Stimulated activated CD8-positive, alpha-beta memory T cell treated with anti-CD3 and anti-CD28 coated beads, Interleukin-12 subunit alpha, Interleukin-12 subunit beta, amount 100 ng/mL, for 1 hour (primary cell): ENCODE measurements around the gene TMEM132C.

Experiments used
- DNase-seq: peaks from one replicate; pipeline ENCODE4 v3.0.0-alpha.2; 2020; ENCODE audit warnings: low read depth

TMEM132C gene

DNA sequence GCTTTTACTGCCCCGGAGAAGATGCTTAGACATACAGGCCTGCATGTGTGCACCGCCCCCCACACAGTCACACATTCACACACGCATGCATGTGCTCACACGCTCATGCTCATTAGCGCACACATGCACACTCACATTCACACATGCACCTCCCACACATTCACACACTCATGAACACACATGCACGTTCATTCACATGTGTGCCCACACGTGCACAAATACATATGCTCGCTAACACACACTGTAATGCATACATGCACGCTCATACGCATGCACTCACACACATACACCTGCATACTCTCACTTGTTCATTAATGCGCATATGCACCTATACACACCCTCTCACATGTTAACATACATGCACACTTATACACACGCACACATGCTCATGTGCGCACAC is 21.9 kb downstream of the TMEM132C start:
- no peak for DNase-seq

DNA sequence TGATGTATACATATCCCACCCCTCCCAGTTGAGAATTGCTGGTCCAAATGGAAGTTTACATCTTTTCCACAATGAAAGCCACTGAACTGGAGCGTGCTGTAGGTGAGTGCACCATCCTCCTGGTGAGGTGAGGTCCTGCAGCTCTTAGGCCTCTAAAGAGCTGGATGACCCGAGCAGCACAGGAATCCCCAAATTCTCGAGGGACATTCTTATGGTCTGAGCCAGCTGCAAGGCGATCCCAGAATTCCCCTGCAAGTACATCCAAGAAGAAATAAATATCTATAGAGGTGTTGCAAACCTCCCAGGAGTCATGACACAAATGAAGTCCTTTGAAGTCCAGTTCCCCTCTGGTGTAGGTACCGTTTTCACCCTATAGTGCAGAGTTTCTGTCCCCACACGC is 24.0 kb downstream of the TMEM132C start:
- no peak for DNase-seq

DNA sequence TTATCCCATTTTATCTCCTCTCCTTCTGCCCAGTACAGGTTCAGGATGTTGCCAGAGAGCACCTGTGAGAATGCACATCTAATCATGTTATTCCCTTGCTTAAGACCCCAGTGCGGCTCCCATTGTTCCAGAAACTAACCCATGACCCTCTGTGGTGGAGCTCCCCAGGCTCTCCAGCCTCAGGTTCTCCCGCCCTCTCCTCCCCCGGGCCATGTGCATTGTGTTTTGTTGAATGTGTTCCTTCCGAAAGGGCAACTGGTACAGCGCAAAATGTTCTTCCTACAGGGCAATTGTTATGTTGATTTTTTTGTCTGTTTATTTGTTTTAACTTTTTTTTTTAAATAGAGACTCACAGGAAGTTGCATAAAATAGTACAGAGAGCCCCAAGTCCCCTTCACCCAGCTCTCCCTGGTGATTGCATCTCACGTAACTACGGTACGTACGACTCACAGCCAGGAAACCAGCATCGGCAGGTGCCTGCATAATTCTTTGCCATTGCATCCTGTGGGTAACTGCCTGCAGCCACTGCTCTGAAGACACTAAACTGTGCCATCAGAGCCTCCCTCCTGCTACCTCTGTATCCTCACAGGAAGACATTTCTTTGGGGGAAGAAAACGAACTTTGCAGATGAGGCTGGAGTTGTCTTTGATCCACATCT is 31.2 kb downstream of the TMEM132C start:
- DNase-seq, result no peak

- DNase-seq, result no peak
These were observed 38.4 kb downstream of the TMEM132C start for GRCh38 chr12:128305336-128305892.

- no peak for DNase-seq
These were observed 40.8 kb downstream of the TMEM132C start for GRCh38 chr12:128307791-128308190.

DNA sequence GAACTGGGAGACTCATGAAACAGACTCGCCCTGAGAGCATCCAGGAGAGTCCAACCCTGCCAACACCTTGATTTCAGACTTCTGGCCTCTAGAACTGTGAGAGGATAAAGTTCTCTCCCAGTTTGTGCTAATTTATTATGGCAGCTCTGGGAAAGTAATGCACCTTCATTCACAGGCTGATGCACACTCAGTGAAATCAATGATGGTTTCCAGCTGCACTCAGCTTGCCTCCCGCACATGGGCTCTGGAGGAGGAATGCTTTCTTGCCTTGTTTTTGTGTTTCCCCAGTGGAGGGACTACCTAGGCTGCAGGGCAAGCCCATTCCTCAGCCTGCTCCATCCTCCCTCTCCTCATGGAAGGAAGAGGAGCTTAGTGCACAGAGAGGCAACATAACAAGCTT is 45.7 kb downstream of the TMEM132C start:
- DNase-seq, result no peak

DNA sequence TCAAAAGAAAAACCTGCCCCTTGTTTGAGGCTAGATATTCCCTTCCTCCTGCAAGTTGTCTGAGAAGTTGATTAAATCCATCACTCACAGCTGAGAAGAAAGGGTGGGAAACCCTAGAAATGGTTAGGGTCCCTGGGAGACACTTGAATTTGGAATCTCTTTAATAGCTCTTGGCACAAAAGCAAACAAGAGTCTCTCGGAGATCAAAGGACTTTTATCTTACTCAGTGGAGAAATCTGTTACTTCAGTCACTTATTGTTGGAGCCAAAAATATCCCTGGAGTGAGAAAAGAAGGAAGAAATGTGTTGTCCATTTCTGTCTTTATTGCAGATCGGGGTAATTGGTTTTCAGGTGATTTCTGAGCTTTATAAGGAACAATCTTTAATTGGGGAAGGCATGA is 47.0 kb downstream of the TMEM132C start:
- no peak for DNase-seq

GRCh38 chr12:128314611-128315010 is 47.6 kb downstream of the TMEM132C start:
- no peak for DNase-seq

DNA sequence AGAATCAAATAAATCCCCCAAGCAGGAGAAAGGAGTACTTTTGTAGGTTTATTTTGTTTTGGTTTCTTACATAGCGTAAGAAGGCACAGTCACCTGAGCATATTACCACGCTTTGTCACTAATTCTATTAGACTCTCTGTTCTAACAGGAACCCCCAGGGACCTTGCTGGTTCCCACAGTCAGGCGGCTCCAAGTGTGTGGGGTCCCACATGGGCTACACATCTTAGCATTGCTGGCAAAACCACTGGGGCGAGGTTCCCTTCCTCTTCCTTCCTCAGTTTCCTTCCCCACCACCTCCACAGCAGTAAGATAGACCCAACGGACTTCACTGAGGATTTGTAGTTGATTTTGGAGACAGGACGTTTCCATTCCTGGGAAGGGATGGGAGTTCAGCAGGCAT is 49.1 kb downstream of the TMEM132C start:
- no peak for DNase-seq

GRCh38 chr12:128316973-128317526 is 50.1 kb downstream of the TMEM132C start:
- DNase-seq, result no peak

DNA sequence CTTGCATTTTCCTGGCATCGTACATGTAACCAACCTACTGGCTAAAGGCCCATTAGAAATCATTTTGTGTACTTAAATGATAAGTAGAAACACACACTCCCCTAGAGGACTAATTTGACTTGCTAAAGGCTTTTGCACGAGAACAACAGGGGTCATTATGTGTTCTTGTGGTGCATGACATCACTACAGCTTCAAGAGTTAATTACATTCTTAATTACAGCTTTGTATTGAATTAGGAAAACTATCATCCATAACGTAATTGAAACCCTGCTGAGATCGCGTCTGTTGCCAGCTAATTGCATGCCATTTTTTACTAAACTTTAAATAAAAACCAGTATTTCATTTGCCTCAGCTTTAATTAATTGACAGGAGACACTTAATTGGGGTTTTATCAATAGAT is 51.4 kb downstream of the TMEM132C start:
- no peak for DNase-seq

DNA sequence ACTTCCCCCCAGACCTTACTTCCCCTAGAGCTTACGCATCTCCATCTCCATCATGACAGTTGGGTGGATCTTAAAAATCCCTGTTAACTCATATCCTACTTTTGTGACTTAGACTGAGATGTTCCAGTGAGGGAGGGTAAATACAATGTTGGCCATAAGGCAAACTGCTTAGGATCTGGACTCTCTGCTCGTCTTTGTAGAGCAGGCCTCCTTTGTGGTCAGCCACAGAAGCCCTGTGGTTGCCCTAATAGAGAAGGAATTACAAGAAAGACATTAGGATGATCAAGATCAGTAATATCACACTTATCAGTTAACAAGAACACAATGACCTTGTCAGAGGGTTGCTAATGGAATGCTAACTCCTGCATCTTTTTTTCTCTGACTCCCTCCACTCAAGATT is 52.0 kb downstream of the TMEM132C start:
- DNase-seq, result no peak

DNA sequence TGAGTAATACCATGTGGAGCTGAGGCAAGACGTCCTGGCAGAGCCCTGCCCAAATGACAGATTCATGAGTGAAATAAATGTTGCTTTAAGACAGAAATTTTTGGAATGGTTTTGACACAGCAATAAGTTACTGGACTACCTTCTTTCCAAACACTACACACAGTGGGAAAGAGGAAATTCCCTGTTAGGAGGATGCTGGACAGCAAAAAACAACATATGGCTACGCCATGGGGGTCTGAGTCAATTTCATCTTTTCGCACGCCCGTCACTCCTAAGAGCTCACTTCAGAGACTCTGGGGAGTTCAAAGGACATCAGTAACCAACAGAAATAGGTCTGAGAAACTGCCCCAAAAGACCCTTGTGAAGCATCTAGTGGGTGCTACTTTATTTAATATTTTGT is 55.4 kb downstream of the TMEM132C start:
- no peak for DNase-seq

DNA sequence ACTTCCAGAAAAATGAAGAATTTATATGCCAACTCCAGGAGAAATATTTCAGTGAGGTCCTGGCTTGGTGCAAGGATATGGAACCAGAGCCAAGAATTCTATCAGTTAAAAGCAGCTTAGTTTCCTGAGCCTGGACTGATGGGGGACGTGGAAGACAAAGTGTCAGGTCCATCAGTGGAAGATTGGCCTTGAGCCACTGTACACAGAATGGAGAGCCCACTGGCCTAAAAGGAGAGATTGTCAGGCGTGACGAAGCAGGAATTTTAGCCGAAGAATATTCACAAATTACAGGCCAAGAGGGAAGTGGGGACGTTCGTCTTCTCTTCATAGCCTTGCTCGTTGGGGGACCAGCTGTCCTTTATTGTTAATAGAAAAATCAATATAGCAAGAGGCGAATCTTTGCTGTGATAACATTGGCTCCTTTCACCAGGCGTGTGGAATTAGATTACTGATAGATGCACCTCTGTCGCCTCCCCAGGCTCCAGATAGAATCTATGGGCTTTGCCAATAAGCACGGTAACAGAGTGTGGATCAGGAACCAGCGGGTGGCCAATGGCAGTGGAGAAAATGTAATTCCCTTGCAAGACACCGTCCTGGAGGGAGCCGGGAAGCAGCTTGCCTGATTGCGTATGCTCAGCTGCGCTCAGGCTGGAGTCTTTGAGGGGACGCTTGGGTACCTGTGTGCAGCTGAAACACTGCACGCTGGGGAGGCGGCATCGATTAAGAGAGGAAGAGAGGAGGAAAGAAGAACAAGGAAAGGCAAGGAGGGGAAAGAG is 56.4 kb downstream of the TMEM132C start:
- DNase-seq, result no peak

DNA sequence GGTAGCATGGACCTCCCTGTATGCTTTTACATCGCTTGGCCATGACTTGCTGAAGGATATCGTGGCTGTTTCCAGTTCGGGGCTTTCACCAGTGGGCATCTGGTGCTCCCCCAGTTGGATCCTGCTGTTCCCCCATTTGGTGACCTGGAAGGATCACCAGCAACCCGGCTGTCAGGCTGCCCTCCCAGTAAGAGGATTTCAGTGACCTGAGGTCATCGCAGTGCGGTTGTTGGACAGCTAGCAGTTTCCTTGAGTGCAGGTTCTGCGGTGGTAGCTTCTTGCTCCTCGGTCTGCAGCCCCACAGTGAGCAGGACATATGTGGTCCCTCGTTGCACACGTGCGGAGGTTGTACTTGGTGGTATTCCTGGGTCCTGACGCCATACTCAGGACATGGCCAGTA is 58.7 kb downstream of the TMEM132C start:
- DNase-seq, result no peak

DNA sequence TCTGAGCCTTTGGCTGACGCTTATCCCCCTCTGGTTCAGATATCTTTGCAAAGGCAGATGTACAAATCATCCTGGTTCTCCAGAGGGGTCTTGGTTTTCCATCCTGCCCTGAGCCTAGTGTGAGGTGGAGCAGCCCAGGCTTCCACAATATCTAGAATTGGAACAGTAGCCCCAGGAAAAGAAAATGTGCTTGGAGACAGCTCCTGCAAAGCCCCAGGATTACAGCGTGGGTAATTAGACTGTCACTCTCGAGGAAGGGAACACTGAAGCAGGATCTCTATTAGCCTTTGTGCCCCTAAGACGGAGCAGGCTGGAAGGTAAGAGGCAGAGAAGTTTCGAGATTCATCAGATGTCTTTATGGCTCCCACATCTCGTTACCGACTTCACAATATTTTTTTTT is 59.4 kb downstream of the TMEM132C start:
- DNase-seq, result no peak

DNA sequence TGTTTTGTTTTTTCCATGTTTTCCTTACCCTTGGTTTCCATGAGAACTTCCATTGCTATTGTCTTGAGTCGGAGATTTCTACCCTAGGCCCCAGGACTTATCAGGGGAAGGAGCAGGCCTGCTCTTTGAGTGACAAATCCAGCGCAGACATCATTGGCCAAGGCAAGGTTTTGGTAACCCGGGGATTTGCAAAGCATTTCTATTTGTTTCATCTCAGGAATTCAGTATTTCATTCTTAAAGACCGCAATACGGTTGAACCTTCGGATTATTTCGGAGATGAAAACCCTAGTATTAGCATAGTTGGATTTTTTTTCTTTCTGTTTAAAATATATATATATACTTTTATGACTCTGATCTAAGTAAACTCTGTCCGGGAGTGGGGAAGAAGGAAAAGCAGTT is 62.0 kb downstream of the TMEM132C start:
- no peak for DNase-seq

DNA sequence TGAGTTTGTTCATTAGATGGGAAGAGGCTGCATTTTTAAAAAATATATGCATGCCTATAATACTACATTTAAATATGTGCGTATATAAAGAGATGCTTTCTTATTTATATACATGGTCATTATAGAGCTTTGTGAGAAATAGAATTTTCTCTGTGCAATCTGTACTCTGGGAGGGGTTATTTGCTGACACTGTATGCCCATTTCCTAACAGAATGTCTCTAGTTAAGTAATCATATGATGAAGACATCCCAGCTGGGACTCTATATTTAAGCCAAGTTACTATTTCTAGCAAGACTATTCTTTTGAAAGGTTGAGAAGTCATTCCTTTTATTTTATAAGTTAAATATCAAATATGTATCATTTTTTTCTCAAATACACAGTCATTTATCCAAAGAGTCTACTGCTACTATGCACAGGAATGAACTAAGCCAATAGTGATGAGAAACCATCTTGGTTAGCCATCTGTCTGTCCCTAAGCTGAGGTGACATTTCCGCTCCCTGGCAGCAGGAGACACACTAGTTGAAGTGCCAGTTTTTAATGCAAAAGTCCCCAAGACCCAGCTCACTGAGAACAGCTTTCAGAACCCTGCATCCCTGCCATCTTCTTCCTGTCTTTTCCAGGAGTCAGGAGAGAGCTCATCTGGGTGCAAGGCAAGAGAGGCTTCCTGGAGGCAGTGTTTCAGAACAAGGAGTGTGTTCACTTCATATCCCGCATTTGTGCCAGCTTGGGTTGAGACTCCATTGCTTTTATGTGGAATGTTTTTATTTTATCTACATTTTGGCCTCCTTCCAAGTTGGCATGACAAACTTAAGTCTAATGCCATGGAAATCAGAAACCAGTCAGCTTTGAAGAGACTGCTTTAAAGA is 69.5 kb downstream of the TMEM132C start:
- no peak for DNase-seq

GRCh38 chr12:128337071-128337345 is 70.0 kb downstream of the TMEM132C start:
- DNase-seq, result no peak

DNA sequence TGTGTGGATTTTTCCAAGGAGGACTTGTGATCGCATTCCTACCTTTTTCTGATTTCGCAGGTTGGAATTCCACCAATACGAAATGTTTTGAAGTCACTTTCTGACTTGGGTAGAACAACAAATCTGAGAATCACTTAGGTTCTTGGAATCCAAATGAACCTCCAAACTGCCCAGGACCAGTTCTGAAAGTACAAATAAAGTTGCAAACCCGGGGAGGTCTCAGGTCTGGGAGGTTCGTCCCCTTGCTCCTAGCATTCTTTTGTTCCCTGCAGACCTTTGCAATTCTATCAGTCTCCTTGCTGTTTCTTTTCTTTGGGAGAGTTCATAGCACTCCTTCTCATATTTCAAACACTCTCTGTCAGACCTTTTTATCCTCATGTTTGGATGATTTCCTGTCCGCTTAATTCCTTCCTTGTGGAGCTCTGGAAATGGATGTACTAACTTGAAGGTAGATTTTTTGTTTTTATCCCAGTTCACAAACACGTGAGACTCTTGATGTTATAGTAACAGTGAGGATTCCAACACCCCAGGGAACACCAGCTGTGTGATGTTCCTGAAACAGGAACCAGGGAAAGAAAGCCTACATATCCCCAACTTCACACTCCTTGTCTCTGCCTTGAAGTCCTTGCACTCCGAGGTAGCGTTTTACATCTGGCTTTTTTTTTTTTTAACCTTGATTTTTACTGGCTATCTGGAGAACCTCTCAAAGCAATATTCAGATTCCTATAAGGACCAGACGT is 70.6 kb downstream of the TMEM132C start:
- DNase-seq, result no peak

DNA sequence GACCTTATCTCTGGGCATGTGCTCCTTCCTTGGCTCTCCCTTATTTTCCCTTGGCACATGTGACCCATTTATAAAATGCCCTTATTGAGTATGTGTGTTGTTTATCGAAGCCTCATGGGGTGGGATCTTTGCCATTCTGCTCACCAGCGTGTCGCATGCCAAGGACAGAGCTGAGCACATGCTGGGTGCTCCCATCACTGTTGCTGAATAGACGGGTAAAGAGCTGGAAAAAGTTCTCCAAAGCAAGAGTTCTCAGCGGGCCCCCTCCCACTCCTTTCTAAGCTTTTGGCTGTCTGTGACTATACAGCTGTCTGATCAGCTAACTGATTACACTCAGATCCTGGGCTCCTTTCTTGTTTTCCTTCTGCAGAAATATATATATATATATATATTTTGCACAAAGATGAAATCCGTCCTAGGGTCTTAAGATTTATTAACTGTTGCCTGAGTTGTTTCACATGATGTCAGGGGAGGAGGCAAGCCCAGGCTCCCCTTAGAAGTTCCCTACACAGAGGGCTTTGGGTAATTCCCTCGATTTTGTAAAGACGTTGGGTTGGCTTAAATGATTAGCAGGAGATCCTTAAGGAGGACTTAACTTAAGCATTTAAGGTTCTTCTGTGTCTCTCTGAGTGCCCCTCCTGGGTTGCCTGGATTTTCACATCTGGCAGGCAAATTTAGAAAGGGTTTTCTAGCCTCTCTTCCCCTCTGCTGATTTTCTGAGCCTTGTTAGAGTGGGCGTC is 71.6 kb downstream of the TMEM132C start:
- DNase-seq, result no peak
